ENCODE results near the gene OR8G5.
"Not testable (repeated sequence)": the region's sequence is repeated elsewhere in the genome, so short reads cannot be mapped to it uniquely, and the experiment has no call there.

- TF ChIP-seq TARDBP (IDR thresholded peaks at IDR 0.05); SP1 (IDR thresholded peaks at IDR 0.05); PKNOX1 (IDR thresholded peaks at IDR 0.05); LEF1 (IDR thresholded peaks at IDR 0.05; ENCODE audit: borderline replicate concordance); ZNF384 (IDR thresholded peaks at IDR 0.05); BHLHE40 (IDR thresholded peaks at IDR 0.05; ENCODE audit: borderline replicate concordance): not testable (repeated sequence)
Observed at GRCh38 chr11:124249869-124250268, 6.3 kb upstream of the OR8G5 start.

Measured in HEK293T (cell line).